Fibroblast of peridontal ligament (primary cell): ENCODE results near the gene OR2AP1.
A peak's percentile ranks its signal among the peaks of the same experiment; 100 is the strongest.
"Not testable (repeated sequence)": the region's sequence is repeated elsewhere in the genome, so short reads cannot be mapped to it uniquely, and the experiment has no call there.

ENCODE experiments used
- DNase-seq: peaks from one replicate; pipeline ENCODE4 v3.0.0-alpha.2; 2010; ENCODE audit errors: extremely low read depth

The OR2AP1 gene

DNA sequence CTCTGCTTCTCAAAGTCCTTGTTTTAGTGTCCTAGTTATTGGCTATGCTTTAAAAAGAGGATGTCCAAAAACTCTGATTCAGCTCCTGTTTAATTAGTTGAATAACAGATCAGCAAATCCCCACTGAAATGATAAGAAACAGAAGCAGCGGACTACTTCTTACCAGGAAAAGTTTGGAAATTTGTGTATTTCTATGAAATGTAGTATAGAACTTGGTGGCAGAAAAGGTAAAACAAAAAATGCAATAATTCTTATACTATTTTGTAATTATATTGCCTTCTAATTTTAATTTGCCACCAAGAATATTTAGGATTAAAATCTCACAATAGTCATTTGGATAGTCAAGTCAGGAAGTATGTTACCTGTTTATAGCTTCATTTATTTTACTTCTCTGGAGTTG is at the start of gene OR2AP1:
Gene OR2AP1, plus strand, starts transcription at position 301 of the 400 bp plus-strand sequence. CDS start 1,947 bp downstream, outside the sequence.
- DNase-seq, result no peak

- DNase-seq, result not testable (repeated sequence)
These were observed 24.0 kb upstream of the OR2AP1 start for GRCh38 chr12:55548235-55548634.

- no peak for DNase-seq
These were observed 23.5 kb upstream of the OR2AP1 start for GRCh38 chr12:55548756-55549155.

GRCh38 chr12:55549302-55549701 is 23.0 kb upstream of the OR2AP1 start, which contains the start of gene OR6C4:
OR6C4 (plus strand) TSS chr12:55549602; CDS start chr12:55551227, 1,625 bp downstream.
- no peak for DNase-seq

- DNase-seq, result no peak
These were observed 18.0 kb upstream of the OR2AP1 start for GRCh38 chr12:55554296-55554695.

GRCh38 chr12:55570060-55570459 is 2.2 kb upstream of the OR2AP1 start:
- DNase-seq, result not testable (repeated sequence)

GRCh38 chr12:55570689-55571088 is 1.6 kb upstream of the OR2AP1 start:
- DNase-seq, result not testable (repeated sequence)

DNA sequence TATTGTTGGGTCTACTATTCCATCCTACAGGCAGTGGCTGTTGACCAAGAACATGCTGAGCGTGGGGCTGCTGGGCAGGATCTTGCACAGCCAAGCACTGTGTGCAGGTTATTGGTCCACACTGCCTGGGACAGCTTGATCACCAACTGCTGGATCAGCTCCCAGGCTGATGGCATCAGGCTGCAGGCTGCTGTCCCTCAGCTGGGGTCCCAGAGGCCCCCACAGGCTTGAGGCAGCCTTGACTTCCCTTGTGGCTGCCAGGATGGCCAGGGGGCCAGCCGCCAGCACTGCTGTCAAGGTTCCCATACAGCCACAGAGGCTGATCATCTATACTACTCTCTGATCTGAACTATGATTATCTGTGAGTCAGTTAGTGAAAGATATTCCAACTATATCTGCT is 9.8 kb downstream of the OR2AP1 start:
- DNase-seq, result no peak

- no peak for DNase-seq
These were observed 13.5 kb downstream of the OR2AP1 start for GRCh38 chr12:55585817-55586216.

DNA sequence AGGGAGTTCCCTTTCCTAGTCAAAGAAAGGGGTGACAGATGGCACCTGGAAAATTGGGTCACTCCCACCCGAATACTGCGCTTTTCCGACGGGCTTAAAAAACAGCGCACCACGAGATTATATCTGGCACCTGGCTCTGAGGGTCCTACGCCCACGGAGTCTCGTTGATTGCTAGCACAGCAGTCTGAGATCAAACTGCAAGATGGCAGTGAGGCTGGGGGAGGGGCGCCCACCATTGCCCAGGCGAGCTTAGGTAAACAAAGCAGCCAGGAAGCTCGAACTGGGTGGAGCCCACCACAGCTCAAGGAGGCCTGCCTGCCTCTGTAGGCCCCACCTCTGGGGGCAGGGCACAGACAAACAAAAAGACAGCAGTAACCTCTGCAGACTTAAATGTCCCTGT is 17.9 kb downstream of the OR2AP1 start:
- DNase-seq, result not testable (repeated sequence)

DNA sequence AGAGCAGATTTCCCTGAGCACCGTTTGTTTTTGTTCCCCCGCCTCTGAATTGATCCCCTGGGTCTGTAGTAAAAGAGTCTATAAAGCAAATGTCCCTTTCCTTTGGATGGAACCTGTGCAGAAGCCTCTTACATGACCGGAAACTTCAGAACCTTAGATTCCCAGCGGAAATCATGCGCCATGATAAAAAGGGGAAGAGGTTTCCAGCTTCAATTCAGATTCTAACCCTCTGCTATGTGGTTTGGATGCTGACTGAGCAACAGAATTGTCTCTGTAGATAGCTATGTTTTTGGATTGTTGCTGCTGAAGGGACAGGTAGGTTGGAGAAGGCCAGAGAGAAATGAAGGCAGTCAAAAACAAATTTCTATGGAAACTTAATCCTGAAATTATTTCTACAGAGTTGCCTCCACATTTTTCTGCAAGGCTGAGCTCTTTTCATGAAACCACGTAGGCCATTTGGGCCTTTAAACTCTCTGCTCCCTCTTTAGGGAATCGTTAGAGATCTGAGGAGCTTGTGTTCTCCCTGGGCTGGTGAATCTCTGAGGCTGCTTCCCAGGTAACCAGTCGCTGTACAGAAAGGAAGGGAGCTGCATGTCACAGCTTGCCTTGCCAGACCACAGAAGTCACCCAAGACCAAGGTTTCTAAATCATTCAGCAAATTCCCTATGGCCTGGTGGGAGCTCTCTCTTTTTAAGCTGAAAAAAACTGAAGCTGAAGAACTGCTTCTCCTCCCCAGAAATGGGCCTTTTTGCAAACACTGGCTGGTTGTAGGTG is 35.7 kb downstream of the OR2AP1 start:
- no peak for DNase-seq

DNA sequence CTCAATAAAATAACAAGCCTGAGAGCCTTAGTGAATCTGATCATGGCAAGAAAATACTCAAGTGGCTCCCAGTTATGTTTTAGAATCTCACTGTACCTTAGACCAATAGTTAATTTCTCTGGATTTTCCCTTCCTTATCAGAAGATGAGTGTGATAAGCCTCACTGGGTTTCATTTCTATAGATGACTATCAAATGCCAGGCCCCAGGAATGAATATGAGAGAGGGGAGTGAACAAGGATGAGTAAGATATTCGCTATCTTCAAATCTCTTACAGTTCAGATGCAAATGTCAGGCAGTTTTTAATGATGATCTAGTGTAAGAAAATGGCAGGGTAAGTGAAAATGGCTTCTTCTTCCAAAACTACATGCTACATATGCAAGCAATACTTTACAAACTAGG is 38.3 kb downstream of the OR2AP1 start:
- DNase-seq, result no peak

DNA sequence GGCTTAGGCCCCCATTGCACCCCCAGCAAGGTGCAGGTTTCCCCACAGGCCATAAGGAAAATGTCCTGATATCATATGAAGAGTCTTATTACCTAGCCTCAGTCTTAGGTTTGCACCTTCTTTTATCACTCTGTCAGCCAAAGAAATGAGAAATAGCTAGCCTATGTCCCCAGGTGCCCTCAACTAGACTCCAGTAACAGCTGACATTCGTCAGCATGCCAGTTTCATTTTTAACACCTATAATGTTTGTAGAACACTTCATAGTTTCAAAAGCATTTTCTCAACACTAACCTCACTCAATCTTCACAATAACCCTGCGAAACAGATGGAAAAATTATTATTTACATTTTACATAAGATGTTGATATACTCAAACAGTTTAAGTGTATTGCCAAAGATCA is 40.4 kb downstream of the OR2AP1 start:
- DNase-seq, result no peak

DNA sequence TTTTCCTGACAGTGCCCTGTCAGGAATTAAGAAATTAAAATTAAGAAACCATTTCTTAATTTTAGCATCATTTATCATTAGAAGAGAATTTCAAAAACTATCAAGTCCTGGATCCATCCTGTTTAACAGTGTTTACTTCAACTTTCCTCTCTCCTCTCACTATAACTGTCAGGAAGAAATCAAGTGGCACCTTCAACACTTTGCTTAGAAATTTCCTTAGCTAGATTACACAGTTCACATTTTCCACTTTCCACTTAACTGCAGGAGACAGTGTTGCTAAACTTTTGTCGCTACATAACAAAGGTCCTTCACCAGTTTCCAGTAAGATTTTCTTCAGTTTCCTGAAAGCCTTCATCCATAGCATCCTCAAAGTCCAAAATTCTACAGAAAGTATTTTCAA is 42.5 kb downstream of the OR2AP1 start:
- DNase-seq, result no peak

DNA sequence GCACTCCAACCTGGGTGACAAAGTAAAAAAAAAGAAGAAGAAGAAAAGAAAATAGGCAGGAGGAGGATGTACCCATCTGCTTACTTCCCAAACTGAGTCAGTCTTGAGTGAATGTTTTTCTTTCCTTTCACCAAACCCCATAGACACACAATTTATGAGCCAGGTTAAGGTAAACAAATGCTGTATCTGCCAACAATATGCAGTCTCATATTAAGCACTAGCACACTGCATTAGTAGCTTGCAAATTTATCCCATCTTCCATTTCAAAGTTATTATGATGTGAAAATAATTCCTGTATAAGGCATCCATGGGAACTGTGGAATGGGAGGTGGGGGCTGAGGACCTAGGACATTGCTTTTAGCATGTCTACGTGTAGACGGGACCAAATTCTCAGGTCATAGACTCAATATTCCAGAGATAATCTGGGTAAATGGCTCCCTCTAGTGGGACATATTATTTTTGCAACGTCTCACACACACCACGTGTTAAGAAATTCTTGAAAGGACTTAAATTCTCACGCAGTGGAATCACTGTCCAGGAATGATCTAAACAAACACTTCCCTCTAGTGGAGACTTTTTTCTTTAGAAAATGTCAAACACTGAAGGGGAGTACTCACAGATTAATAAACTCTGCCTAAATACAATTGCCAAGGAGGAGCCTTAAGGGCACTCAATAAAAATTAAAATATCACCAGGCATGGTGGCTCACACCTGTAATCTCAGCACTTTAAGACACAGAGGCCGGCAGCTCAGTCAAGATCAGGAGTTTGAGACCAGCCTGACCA is 47.3 kb downstream of the OR2AP1 start:
- DNase-seq, result peak; percentile 98

- no peak for DNase-seq
These were observed 51.8 kb downstream of the OR2AP1 start for GRCh38 chr12:55624056-55624455.
